HCT116 (cell line): ENCODE results near the gene PLEKHA4. TPM values are rescaled to one million over a fixed set of nuclear protein-coding genes. Genes with fewer than 3 reads are reported as not detected.

Experiments used
- ATAC-seq: fragments of 200-7000 bp; cut with Tn5 transposase; 2 replicates; pipeline ENCODE4 v1.9.1; 2020; ENCODE audit warnings: mild to moderate bottlenecking, moderate library complexity
- BruUV-seq: library from RNA; stranded (reverse); fragments of 400-500 nt; replicated peaks from 2 replicates; lab custom pipeline; 2021; lab: Mats Ljungman, UMichigan
- CTCF ChIA-PET: fragments of 300-600 bp; sonication (Branson Sonifier 250); formaldehyde crosslinking; loops from one replicate; lab custom pipeline; 2021; ENCODE audit warnings: antibody characterized with exemption; lab: Charles Lee
- POLR2A ChIA-PET: fragments of 300-600, 350-600 bp; sonication (Branson Sonifier 250); formaldehyde crosslinking; loops from one replicate; lab custom pipeline; 2021; ENCODE audit warnings: antibody characterized with exemption; lab: Charles Lee
- RAD21 ChIA-PET, 2 experiments: fragments of 300-600 bp; sonication (Branson Sonifier 250); formaldehyde crosslinking; loops; one replicate each; lab custom pipeline; 2023; ENCODE audit warnings: low total read pairs in 2 of 2; ENCODE audit not compliant: uncharacterized antibody in 2 of 2, unreplicated experiment in 2 of 2, low non-redundant PET in 1 of 2; lab: Charles Lee
- DNase-seq: peaks from one replicate; pipeline ENCODE4 v3.0.0-alpha.2; 2010; ENCODE audit warnings: low read depth, low spot score
- H2AFZ ChIP-seq: fragments of 200-600 bp; shearing (Covaris generic), sonication (generic); 2 replicates; pipeline ENCODE4 v1.6.1; 2017; ENCODE audit warnings: low read depth, mixed run types, mixed read lengths, antibody characterized with exemption, low read length; ENCODE audit not compliant: poor library complexity, severe bottlenecking
- H3K27ac ChIP-seq: 2 replicates; pipeline ENCODE4 v1.5.1; 2012; ENCODE audit warnings: low read depth, low read length
- H3K27me3 ChIP-seq: fragments of 200-600 bp; sonication (generic); 2 replicates; pipeline ENCODE4 v1.6.1; 2016; ENCODE audit warnings: mixed run types, low read length, mixed read lengths; ENCODE audit not compliant: insufficient read depth
- H3K36me3 ChIP-seq, 2 experiments: fragments of 200-500 bp in 1 of 2; fragments of 200-600 bp in 1 of 2; sonication (Bioruptor generic) in 1 of 2; sonication (generic) in 1 of 2; 2 replicates each; pipeline versions ENCODE4 v1.5.1 to v1.6.1; 2014 to 2016; ENCODE audit warnings: low read length in 2 of 2, inconsistent platforms in 1 of 2, mixed read lengths in 1 of 2, mixed run types in 1 of 2; ENCODE audit not compliant: insufficient read depth in 2 of 2, control insufficient read depth in 1 of 2
- H3K4me1 ChIP-seq, 2 experiments: fragments of 200-600 bp in 1 of 2; sonication (generic) in 1 of 2; 2 replicates each; pipeline versions ENCODE4 v1.5.1 to v1.6.1; 2012 to 2017; ENCODE audit warnings: low read length in 2 of 2, inconsistent platforms in 1 of 2, mild to moderate bottlenecking in 1 of 2, mixed read lengths in 1 of 2, mixed run types in 1 of 2, moderate library complexity in 1 of 2; ENCODE audit not compliant: insufficient read depth in 2 of 2, control insufficient read depth in 1 of 2
- H3K4me2 ChIP-seq: fragments of 200-600 bp; sonication (generic); 2 replicates; pipeline ENCODE4 v1.6.1; 2017; ENCODE audit warnings: mixed run types, low read length, mixed read lengths
- H3K4me3 ChIP-seq, 2 experiments: fragments of 200-600 bp in 1 of 2; sonication (generic) in 1 of 2; replicated peaks in 1 of 2; 2 replicates each; pipeline ENCODE4 v1.5.1; 2011 to 2016; ENCODE audit warnings: low read length in 2 of 2, control low read depth in 1 of 2, low read depth in 1 of 2, mild to moderate bottlenecking in 1 of 2, mixed read lengths in 1 of 2, mixed run types in 1 of 2
- H3K79me2 ChIP-seq: fragments of 200-600 bp; sonication (generic); 2 replicates; pipeline ENCODE4 v1.6.1; 2017; ENCODE audit warnings: mild to moderate bottlenecking, mixed run types, low read length, moderate library complexity, mixed read lengths; ENCODE audit not compliant: insufficient read depth
- H3K9ac ChIP-seq: fragments of 200-600 bp; sonication (generic); 2 replicates; pipeline ENCODE4 v1.6.1; 2016; ENCODE audit warnings: low read length, mixed read lengths
- H3K9me2 ChIP-seq: fragments of 200-600 bp; sonication (generic), shearing (Covaris generic); 2 replicates; pipeline ENCODE4 v1.6.1; 2017; ENCODE audit warnings: mixed run types, mild to moderate bottlenecking, moderate library complexity; ENCODE audit not compliant: insufficient read depth
- H3K9me3 ChIP-seq, 2 experiments: fragments of 200-500 bp in 1 of 2; fragments of 200-600 bp in 1 of 2; sonication (Bioruptor generic) in 1 of 2; sonication (generic) in 1 of 2; 2 replicates each; pipeline ENCODE4 v1.6.1; 2014 to 2017; ENCODE audit warnings: low read length in 2 of 2, mixed read lengths in 2 of 2, inconsistent platforms in 1 of 2, low read depth in 1 of 2, mild to moderate bottlenecking in 1 of 2, mixed run types in 1 of 2, moderate library complexity in 1 of 2; ENCODE audit not compliant: control insufficient read depth in 1 of 2, insufficient read depth in 1 of 2
- H4K20me1 ChIP-seq: fragments of 200-600 bp; sonication (generic), shearing (Covaris generic); 2 replicates; pipeline ENCODE4 v1.6.1; 2017; ENCODE audit warnings: mixed run types, mild to moderate bottlenecking, moderate library complexity; ENCODE audit not compliant: insufficient read depth
- CBX3 ChIP-seq: IDR thresholded peaks from 2 replicates; pipeline ENCODE4 v1.6.1; 2012; ENCODE audit warnings: low read depth
- EGR1 ChIP-seq: IDR thresholded peaks from 2 replicates; pipeline ENCODE4 v1.6.1; 2012; ENCODE audit warnings: low read depth
- ELF1 ChIP-seq: IDR thresholded peaks from 2 replicates; pipeline ENCODE4 v1.6.1; 2012; ENCODE audit warnings: low read depth, borderline replicate concordance
- EZH2 ChIP-seq: fragments of 200-600 bp; sonication (generic); IDR thresholded peaks from 2 replicates; pipeline ENCODE4 v1.6.1; 2017; ENCODE audit warnings: antibody characterized with exemption, mixed run types
- EZH2phosphoT487 ChIP-seq: fragments of 200-600 bp; IDR thresholded peaks from 2 replicates; pipeline ENCODE4 v1.6.1; 2018; ENCODE audit warnings: antibody characterized with exemption, borderline replicate concordance
- FOSL1 ChIP-seq: IDR thresholded peaks from 2 replicates; pipeline ENCODE4 v1.6.1; 2012; ENCODE audit warnings: low read depth
- JUND ChIP-seq: IDR thresholded peaks from 2 replicates; pipeline ENCODE4 v1.6.1; 2012
- POLR2AphosphoS5 ChIP-seq: IDR thresholded peaks from 2 replicates; pipeline ENCODE4 v1.6.1; 2011; ENCODE audit warnings: mild to moderate bottlenecking, low read depth, low read length, moderate library complexity
- SIN3A ChIP-seq: IDR thresholded peaks from 2 replicates; pipeline ENCODE4 v1.6.1; 2012; ENCODE audit warnings: low read depth
- SP1 ChIP-seq: IDR thresholded peaks from 2 replicates; pipeline ENCODE4 v1.6.1; 2012; ENCODE audit warnings: low read depth
- SRF ChIP-seq: IDR thresholded peaks from 2 replicates; pipeline ENCODE4 v1.6.1; 2012; ENCODE audit warnings: low read depth
- TCF7L2 ChIP-seq: IDR thresholded peaks from 2 replicates; pipeline ENCODE4 v1.7.0; 2011; ENCODE audit warnings: borderline replicate concordance, inconsistent platforms; ENCODE audit not compliant: insufficient read depth, insufficient read length; ENCODE audit errors: extremely low read depth
- YY1 ChIP-seq: IDR thresholded peaks from 2 replicates; pipeline ENCODE4 v1.6.1; 2011; ENCODE audit warnings: low read length, low read depth, moderate library complexity, mild to moderate bottlenecking; ENCODE audit not compliant: insufficient replicate concordance; ENCODE audit errors: extremely low read depth
- ZFX ChIP-seq: fragments of 450-650 bp; IDR thresholded peaks from 2 replicates; pipeline ENCODE4 v1.6.1; 2017
- ZNF274 ChIP-seq: fragments of 200-500 bp; sonication (Bioruptor generic); IDR thresholded peaks from 2 replicates; pipeline ENCODE4 v1.6.1; 2014; ENCODE audit warnings: mild to moderate bottlenecking, low read depth, low read length, inconsistent platforms
- intact Hi-C: fragments of 100-400 bp; cut with micrococcal nuclease; formaldehyde crosslinking; loops from 2 replicates; pipeline ENCODE4 v1.10.0; 2022
- total RNA-seq: library from RNA; stranded (reverse); gene quantifications from one replicate; pipeline ENCODE4 v1.2.1, GENCODE V29; 2021; ENCODE audit not compliant: unreplicated experiment
- TF ChIP-seq, protein P1 (sequence below): IDR thresholded peaks from 2 replicates; pipeline ENCODE4 v1.6.1; 2011; ENCODE audit warnings: mild to moderate bottlenecking, low read length, moderate library complexity; ENCODE audit not compliant: insufficient replicate concordance; ENCODE audit errors: extremely low read depth
- TF ChIP-seq, protein P2 (sequence below): IDR thresholded peaks from 2 replicates; pipeline ENCODE4 v1.6.1; 2012
- TF ChIP-seq, protein P3 (sequence below): IDR thresholded peaks from 2 replicates; pipeline ENCODE4 v1.6.1; 2012
- TF ChIP-seq, protein P4 (sequence below): IDR thresholded peaks from 2 replicates; pipeline ENCODE4 v1.6.1; 2012; ENCODE audit warnings: low read depth

PLEKHA4 gene
- total RNA-seq, 1 experiment from 2014 or later = 20.4 TPM

DNA sequence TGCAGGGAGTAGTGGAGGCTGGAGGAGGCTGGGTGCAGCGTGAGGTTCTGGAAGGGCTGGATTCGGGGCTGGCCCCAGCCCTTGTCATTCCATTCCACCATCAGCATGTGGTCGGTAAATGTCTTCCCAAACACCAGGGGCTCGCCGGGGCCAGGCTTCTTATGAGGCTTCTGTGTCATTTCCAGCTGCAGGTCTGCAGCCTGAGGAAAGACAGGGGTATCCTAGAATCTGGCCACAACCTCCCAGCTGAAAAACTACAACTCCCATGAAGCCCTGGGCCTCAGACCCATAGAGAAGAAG lies 61.9 kb downstream of the PLEKHA4 start:
- intact Hi-C loops = no loop called here
- Histone ChIP-seq H3K9ac (no peak overlapping the region), H3K4me2 (no peak overlapping the region), H3K4me3 (no peak overlapping the region), H2AFZ (no peak overlapping the region), H3K4me1 (peaks cover 4 to 14% of the 10 kb centered on the region in 2 experiments; a peak in 2 of 4 replicates), H3K9me2 (no peaks in the 10 kb centered on the region), H4K20me1 (no peaks in the 10 kb centered on the region), H3K27ac (no peak overlapping the region)
- POLR2A ChIA-PET = interaction anchor here (1.1 kb wide), 1 partner anchor 66 kb away, joined by 5 read pairs; the partner anchor contains the start of gene PPP1R15A
- CTCF ChIA-PET = interaction anchor here (1.1 to 1.4 kb wide), 3 partner anchors 11 to 37 kb away, joined by 3 to 13 read pairs (median 5); partner anchors contain the start of gene HSD17B14
- RAD21 ChIA-PET = no interaction called here
- no peak for DNase-seq
- TF ChIP-seq ELF1 (no peak), JUND (no peak), SRF (no peak), YY1 (no peak), EZH2 (no peak), SP1 (no peak), FOSL1 (no peak), POLR2AphosphoS5 (no peak), EGR1 (no peak), EZH2phosphoT487 (no peak), TCF7L2 (no peak), SIN3A (no peak), ZNF274 (no peak), CBX3 (no peak), ZFX (no peak)
- TF ChIP-seq, protein P1, sequence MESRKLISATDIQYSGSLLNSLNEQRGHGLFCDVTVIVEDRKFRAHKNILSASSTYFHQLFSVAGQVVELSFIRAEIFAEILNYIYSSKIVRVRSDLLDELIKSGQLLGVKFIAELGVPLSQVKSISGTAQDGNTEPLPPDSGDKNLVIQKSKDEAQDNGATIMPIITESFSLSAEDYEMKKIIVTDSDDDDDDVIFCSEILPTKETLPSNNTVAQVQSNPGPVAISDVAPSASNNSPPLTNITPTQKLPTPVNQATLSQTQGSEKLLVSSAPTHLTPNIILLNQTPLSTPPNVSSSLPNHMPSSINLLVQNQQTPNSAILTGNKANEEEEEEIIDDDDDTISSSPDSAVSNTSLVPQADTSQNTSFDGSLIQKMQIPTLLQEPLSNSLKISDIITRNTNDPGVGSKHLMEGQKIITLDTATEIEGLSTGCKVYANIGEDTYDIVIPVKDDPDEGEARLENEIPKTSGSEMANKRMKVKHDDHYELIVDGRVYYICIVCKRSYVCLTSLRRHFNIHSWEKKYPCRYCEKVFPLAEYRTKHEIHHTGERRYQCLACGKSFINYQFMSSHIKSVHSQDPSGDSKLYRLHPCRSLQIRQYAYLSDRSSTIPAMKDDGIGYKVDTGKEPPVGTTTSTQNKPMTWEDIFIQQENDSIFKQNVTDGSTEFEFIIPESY = no peak
- TF ChIP-seq, protein P2, sequence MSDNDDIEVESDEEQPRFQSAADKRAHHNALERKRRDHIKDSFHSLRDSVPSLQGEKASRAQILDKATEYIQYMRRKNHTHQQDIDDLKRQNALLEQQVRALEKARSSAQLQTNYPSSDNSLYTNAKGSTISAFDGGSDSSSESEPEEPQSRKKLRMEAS = no peak
- TF ChIP-seq, protein P3, sequence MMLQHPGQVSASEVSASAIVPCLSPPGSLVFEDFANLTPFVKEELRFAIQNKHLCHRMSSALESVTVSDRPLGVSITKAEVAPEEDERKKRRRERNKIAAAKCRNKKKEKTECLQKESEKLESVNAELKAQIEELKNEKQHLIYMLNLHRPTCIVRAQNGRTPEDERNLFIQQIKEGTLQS = no peak
- TF ChIP-seq, protein P4, sequence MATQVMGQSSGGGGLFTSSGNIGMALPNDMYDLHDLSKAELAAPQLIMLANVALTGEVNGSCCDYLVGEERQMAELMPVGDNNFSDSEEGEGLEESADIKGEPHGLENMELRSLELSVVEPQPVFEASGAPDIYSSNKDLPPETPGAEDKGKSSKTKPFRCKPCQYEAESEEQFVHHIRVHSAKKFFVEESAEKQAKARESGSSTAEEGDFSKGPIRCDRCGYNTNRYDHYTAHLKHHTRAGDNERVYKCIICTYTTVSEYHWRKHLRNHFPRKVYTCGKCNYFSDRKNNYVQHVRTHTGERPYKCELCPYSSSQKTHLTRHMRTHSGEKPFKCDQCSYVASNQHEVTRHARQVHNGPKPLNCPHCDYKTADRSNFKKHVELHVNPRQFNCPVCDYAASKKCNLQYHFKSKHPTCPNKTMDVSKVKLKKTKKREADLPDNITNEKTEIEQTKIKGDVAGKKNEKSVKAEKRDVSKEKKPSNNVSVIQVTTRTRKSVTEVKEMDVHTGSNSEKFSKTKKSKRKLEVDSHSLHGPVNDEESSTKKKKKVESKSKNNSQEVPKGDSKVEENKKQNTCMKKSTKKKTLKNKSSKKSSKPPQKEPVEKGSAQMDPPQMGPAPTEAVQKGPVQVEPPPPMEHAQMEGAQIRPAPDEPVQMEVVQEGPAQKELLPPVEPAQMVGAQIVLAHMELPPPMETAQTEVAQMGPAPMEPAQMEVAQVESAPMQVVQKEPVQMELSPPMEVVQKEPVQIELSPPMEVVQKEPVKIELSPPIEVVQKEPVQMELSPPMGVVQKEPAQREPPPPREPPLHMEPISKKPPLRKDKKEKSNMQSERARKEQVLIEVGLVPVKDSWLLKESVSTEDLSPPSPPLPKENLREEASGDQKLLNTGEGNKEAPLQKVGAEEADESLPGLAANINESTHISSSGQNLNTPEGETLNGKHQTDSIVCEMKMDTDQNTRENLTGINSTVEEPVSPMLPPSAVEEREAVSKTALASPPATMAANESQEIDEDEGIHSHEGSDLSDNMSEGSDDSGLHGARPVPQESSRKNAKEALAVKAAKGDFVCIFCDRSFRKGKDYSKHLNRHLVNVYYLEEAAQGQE = no peak
- TF ChIP-seq, all 23 proteins: peak for 0
- Histone ChIP-seq H3K9me3 (no peaks in the 10 kb centered on the region), H3K79me2 (peaks cover 26% of the 10 kb centered on the region; the same call in 1 of the 2 replicates), H3K36me3 (peaks cover 0 to 4% of the 10 kb centered on the region in 2 experiments; a peak in 2 of 4 replicates), H3K27me3 (no peaks in the 10 kb centered on the region)
- no TSS peak for BruUV-seq
- no peak; the same call in 1 of the 2 replicates for ATAC-seq
